GM19328 (cell line): ENCODE measurements around the gene TP53.
A peak's percentile ranks its signal among the peaks of the same experiment; 100 is the strongest.

Experiments
- ATAC-seq: cut with Tn5 transposase; IDR thresholded peaks from one replicate; pipeline ENCODE4 v1.9.1; 2021; ENCODE audit warnings: mild to moderate bottlenecking, moderate library complexity; ENCODE audit not compliant: unreplicated experiment

Gene TP53

GRCh38 chr17:7707446-7707845, 20.2 kb upstream of the TP53 start:
- no peak for ATAC-seq

DNA sequence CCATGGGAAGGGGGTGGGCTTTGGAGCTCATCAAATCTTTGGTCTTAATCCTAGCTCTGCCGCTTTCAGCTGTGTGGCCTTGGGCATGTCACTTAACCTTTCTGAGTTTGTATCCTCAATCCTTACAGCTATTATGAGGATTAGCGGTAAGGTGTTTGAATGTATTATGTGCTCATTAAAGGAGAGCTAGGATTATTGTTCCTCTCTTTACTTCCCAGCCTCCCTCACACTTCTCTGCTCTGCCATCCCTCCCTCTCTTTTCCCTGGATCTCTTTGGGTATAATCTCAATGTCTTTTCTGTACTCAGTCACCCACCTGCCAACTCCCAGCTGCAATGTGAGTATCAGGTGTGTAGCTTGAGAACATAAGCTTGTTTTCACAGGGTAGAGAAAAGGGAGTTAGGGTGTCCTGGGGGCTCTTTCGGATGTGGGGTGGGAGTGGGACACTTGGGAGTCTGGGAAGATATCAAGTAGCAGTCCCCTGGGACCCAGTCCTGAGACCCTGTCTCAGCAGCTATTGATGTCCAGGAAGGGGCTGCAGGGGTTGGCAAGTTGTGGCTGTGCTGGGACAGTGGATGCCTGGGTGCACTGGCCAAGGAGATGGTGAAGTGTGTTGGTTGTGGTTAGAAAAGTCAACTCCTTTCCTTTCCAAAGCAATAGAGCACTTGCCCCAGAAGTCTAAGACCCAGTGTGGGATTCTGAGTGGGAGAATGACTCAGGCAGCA, 19.5 kb upstream of the TP53 start:
- no peak for ATAC-seq

DNA sequence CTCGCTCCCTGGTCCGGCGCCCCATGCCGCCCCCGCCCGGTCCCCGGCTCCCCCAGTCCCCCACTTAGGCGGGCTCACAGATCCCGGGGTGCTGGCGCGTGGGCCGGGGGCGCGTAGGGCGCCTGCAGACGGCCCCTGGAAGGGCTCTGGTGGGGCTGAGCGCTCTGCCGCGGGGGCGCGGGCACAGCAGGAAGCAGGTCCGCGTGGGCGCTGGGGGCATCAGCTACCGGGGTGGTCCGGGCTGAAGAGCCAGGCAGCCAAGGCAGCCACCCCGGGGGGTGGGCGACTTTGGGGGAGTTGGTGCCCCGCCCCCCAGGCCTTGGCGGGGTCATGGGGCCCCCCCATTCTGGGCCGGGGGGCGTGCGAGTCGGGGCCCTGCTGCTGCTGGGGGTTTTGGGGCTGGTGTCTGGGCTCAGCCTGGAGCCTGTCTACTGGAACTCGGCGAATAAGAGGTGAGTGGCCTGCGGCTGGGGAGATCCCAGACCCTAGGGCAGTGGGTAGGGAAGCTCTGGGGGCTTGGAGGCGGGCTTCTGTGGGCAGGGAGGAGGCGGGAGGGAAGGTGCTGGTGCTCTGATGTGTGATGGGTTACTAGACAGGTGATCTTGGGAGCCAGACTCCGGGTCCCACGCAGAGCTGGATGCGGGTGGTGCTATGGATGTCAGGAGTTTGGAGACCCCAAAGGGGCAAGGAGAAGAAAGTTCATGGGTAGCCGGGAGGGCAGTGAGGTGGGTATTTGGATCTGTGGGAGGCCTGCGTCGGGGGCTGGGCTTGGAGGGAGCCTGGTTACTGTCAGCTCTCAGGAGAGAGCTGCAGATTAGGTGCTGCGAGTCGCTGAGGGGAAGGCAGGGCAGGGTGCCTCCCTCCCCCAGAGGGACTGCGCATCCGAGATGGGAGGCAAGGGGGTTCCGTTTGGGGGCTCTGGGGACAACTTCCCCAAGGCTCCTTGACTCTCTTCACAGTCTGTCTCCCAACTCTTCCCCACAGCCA, 18.3 kb upstream of the TP53 start:
- ATAC-seq = no peak

DNA sequence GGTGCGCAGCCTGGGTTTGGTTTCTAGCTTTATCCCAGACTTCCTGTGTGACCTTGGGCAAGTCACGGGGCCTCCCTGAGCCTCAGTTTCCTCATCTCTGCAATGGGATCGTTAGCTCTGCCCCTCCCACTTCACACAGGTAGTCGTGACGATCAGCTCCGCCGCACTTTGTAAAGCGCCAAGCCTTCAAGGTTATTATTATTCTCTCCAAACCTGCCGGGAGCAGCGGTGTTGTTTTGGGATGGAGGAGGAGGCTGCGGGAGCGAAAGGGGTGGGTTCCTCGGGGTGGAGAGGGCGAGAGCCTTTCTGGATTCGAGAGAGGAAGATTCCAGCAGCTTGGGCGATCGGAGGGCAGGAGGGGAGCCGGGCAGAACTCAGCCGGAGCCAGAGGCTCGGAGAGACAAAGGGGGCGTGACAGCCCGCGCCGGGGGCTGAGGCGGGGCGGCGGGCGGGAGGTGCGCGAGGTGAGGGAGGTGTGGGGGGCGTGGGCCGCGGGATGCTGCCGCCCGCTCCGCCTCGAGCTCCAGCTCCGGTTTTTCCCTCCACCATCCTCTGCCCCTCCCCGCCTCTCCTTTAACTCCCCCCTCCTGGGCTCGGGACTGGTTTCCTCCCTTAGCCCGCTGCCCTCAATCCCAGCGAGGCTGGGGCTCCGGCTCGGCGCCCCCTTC, 17.4 kb upstream of the TP53 start, which contains the start of gene EFNB3:
Gene EFNB3 (plus strand): TSS at position 602 of the 668 bp plus-strand sequence. CDS start 397 bp downstream, outside the sequence.
- ATAC-seq = no peak

- no peak for ATAC-seq
Observed at GRCh38 chr17:7703584-7704479, 16.5 kb upstream of the TP53 start.

DNA sequence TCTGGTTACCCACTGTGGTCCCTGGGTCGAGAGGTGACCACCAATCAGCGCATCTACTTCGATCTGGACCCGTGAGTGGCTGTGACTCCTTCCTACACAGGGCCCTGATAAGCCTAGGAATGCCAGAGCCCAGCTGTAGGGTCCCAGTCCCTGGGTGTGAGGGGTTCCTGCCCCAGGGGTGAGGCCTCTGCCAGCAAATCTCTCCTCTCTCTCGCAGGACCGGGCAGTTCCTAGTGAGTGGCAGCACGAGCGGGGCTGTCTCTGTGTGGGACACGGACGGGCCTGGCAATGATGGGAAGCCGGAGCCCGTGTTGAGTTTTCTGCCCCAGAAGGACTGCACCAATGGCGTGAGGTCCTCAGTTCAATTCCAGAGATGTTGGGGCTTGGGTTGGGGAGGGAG, 15.5 kb upstream of the TP53 start:
- no peak for ATAC-seq

GRCh38 chr17:7701681-7702080, 14.4 kb upstream of the TP53 start:
- ATAC-seq = no peak

GRCh38 chr17:7700510-7700909, 13.2 kb upstream of the TP53 start:
- ATAC-seq = no peak

GRCh38 chr17:7697828-7698588, 10.7 kb upstream of the TP53 start:
- no peak for ATAC-seq

DNA sequence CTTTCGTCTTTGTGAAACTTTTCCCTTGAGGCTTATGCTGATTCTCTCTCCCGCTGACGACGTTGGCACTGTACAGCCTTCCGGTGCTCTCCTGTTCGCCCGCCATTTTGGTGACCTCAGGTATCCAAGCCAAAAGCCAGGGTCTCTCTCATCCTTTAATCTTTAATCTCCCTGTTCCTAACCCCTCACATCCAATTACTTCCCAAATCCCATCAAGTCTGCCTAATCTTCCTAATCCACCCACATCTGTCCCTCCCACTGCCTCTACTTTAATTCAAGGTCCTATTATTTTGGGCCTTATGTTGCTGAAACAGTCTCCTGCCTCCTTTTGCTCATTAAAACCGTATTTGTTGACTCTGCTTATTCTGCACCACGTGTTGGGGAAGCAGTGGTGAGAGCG, 8.3 kb upstream of the TP53 start:
- no peak for ATAC-seq

GRCh38 chr17:7688808-7689316, 1.6 kb upstream of the TP53 start:
- no peak for ATAC-seq

GRCh38 chr17:7687908-7688807, 868 bp upstream of the TP53 start, which contains the start of gene WRAP53:
Gene WRAP53, plus strand, starts transcription at chr17:7688477. Its CDS starts 172 bp downstream, at chr17:7688649.
- peak; percentile 67 for ATAC-seq

- no peak for ATAC-seq
Observed at GRCh38 chr17:7686222-7687071, 843 bp downstream of the TP53 start.

GRCh38 chr17:7685533-7686221, 1.6 kb downstream of the TP53 start:
- no peak for ATAC-seq

DNA sequence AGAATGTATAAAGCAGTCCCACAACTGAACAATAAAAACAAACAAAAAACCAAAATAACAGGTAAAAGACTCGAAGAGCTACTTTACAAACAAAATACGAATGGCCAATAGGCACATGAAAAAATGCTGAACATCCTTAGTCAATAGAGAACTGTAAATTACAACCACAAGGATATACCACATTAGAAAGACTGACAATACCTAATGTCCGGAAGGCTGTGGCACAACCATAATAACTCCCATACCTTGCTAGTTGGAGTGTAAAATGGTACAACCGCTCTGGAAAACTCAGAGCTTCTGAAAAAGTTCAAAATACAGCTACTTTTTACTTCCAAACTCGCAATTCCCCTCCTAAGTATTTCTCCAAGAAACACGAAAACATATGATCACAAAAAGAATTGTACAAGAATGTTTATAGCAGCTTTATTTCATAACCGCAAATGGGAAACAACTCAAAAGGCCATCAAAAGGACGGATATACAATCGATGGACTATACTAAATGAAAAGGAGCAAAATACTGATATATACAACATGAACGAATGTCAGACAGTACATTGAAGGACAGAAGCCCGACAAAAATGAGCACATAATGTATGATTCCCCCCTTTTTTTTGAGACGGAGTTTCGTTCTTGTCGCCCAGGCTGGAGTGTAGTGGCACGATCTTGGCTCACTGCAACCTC, 2.3 kb downstream of the TP53 start:
- no peak for ATAC-seq

GRCh38 chr17:7677388-7678067, 9.8 kb downstream of the TP53 start:
- no peak for ATAC-seq
